ENCODE data around the gene PNPLA8.

GRCh38 chr7:108448584-108449505 lies 77.1 kb downstream of the PNPLA8 start:
- TF ChIP-seq CTCF (IDR thresholded peaks at IDR 0.05; ENCODE audit: low read depth, low read length, missing input control) (no peak), FOXA1 (IDR thresholded peaks at IDR 0.05) (no peak), GABPA (IDR thresholded peaks at IDR 0.05 in 1 of 2, conservative IDR thresholded peaks at IDR 0.05 in 1 of 2) (no peak)
